Glomerular visceral epithelial cell (primary cell): ENCODE data around the gene PJA1.
A peak's percentile ranks its signal among the peaks of the same experiment; 100 is the strongest.

Source experiments
- DNase-seq: peaks from one replicate; pipeline ENCODE4 v3.0.0-alpha.2; 2016; ENCODE audit errors: extremely low spot score

PJA1 gene

DNA sequence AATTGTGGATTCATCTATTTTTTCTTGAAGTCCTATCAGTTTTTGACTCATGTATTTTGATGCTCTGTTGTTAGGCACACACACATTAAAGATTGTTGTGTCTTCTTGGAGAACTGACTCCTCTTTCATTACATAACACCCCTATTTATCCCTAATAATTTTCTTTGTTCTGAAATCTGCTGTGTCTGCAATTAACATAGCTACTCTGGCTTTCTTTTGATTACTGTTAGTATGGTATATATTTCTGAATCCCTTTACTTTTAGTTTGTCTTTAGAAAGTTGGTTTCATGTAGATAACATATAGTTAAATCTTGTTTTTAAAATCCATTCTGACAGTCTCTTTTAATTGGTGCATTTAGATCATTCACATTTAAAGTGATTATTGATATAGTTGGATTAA lies 5.1 kb upstream of the PJA1 start:
- no peak for DNase-seq

DNA sequence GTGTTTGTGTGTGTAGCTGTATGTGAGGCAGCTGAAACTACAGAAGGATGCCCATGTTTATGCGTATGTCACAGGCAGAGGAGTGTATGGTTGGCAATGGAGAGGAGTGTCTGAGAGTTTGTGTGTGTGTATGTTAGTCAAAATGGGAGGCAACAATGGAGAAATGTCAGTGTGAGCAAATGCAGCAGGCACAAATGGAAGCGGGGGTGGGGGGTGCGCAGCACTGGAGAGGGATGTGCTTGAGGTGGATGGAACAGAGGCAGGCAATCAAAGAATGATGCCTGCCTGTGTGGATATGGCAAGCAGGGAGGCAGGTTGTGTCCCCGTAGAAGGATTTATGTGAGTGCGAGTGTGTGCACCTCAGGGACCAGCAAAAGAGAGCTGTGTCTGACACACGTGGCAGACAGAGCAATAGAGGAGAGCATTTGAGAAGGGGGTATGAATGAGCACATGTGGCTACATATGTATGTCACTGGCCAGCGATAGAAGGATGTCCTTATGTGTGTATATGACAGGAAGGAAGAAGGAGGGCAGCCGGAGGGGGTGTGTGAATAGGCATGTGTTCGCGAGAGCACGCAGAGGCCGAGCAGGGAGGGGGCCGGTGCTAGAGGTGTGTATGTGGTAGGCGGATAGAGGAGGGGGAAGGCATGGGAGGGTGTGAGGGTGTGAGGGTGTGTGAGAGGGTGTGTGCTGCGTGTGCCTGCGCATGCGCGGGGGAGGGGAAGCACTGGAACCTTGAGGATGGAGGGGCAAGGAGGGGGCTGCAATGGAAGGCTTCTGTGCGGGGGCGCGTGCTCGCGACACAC lies 1.1 kb downstream of the PJA1 start:
- DNase-seq: peak; percentile 24

DNA sequence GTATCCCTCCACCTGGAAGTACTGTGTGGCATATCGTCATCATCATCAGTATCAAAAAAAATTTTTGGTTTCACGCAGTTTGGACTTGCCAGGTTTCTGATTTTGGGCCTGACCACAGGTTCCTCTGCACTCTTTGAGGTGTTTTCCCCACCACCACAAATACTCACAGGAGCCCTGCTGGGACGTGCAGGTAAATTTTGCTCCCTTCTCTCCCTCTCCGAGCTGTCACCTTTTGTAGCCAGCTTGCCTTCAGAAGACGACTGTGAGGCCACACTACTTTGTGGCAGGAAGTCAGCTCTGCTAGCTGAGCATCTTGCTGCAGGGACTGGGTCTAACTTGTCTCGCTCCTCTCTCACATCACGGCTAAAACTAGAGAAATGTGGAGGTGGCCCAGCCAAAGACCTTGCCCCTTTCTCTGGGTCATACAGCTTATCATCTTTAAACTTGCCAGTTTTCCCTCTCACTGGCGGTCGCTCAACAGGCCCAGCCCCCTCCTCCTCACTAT lies 2.8 kb downstream of the PJA1 start:
- DNase-seq: no peak

DNA sequence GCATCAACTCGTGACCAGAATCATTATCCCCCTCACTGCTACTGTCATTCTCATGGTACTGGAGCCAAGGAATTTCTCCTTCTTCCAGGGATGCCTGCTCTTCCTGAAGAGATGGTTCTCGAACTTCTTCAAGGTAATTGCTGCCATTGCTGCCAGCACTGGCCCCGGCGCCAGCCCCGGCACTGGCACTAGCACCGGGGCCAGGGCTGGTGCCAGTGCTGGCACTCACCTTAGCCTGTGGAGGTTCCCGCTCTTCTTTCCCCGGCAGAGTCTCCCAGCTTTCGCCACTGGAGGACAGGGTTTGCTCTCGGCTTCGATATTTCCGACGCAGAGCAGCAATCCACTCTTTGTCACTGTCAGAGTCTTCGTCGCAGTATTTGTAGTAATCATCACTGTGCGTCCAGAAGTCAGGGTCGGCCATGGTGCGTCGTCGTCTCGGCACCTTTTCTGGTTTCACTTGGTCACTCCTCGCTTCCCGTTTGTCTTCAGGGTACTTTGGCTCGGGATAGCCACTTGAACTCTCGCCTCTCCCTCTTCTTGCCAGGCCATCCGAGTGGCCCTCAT lies 3.4 kb downstream of the PJA1 start:
- DNase-seq: no peak

DNA sequence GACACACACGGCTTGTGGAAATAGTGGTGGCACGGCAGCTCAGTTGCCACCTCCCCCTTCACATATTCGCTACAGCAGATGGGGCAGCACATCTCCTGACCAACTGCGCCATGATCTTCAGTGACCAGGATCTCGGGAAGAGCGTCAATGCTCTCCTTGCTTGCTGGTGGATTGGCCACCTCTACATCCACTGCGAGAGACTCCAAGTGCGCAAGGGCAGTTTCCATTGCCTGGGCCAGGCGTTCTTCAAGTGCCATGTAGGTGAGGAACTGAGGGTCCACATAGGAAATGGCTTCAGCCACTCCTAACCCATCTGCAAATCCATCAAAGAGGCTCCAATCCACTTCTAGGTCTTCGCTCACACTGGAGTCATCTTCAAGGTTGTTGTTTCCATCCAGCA lies 3.9 kb downstream of the PJA1 start:
- no peak for DNase-seq

DNA sequence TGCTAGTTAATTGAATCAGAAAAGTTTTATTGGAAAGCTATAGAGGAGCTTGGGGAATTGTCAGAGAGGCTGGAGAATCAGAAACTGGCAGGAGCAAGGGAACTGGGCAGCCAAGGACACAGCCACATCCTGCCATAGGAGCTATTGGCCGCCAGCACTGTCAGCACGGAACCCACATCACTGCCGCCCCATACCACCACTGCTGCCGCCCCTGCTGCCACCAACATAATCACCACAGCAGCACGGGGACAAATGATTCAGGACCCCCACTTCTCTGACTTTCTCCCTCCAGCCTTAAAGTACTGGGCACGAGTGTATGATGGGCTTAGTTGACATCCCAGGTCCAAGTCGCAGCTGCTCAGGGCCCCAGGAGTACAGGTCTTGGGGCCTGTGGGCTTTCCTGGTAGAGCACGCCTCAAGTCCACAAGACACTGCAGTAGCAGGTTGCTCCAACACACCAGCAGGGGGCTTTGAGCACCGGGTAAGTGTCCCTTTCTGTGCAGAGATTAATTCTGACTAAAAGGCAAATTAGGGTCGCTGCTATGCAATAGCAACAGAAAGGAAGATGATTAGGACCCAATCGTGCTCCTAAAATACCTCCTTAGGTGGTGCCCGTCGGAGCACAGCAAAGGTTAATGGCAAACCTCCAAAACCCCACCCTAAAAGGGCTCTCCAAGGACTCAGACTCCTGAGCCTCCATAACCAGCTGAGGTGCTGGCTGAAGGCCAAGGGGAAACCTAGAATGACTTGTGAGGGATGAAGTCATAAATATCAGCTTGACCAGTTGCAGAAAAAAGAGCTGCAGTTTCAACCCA lies 6.9 kb downstream of the PJA1 start:
- peak; percentile 79 for DNase-seq

DNA sequence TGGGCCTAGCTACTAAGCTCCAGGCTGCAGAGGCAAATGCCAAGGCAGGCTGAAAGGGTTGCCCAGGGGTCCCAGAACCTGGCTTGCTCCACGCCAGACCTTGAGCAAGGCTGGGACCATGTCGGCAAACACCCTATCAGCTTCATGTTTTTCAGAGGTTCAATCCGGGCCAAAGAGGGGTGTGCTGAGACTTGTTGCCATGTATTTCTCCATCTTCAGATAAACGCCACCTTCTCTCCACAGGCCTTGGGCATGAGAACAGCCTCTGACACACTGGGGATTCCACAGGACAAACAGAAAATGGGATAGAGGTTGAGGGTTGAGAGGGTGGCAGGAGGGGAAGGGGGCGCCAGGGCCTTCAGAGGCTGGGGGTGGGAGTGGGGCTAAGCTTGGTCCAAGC lies 8.6 kb downstream of the PJA1 start:
- DNase-seq: no peak

DNA sequence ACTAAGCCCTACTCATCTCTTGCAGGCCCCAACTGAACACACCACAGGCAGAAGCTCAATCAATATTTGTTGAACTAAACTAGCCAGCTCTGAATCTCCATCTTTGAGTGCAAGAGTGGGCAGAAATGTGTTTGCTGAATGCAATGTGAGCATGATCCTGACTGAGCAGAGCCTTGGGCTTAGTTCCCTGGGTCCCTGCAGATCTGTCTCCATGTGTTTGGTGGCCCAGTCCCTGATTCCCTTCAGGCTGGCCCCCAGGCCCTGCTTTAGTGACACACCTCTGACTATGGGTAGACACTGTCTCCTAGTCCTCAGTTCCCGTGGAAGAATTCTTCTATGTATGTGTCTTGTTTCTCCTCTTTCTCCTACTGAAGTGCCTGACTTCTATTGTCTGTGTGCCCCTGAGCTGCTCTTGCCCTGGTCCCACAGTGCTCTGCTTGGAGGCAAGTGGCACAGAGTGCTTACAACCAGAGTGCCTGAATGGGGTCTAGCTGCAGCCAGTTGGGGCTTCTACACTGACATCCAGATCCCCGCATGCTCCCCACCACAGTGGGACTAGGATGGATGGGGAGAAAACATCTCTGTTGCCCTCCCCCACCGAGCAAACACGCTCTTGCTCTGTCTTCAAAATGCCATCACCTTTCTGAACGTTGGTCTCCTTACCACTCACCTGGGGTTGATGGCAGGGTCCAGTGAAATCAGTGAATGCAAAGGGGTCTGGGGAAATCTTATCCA lies 9.3 kb downstream of the PJA1 start:
- no peak for DNase-seq

DNA sequence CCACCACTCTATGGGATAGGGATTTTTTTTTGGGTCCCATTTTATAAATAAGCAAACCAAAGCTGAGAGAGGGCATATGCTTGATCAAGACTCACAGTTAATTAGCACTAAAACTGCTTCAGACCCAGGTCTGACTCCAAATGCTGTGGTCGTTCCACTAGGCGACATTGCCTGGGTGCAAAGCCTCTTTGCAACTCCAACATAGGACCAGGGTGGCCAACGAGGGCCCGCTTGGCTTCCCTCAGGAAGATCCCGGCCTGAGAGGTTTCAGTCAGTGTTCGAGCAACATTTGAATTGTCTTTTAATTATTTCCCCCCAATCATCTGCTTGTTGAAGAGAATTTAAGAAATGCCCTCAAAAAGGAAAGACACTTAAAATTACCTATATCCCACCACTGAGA lies 11.2 kb downstream of the PJA1 start:
- no peak for DNase-seq

DNA sequence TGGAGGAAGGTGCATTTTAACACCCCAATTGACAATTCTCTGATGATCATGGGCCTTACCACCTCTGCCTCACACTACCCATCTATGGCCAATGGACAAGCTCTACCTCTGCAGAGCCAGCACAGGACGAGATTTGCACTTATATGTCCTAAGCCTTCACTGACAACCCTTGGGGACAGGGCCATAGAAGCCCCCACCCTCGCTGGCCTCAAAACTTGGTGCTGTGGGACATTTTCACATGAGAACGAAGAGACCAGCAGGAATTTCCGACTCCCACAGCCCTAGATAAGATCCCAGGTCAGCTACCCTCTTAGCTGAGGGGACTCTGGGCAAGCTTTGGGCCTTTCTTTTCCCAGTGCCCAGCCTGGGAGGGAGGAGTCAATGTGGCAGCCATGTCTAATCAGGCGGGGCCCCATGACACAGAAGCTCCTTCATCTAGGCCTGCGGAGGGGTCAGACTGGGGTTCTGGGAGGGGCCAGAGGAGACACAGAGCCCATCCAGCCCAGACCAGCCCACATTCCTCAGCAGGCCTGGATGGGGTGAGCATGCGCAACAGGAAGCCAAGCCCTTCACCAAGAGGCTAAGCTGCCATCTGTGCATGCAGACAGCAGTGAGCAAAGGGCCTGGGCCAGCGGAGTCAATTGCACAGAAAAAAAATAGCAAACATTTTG lies 12.1 kb downstream of the PJA1 start:
- DNase-seq: no peak

DNA sequence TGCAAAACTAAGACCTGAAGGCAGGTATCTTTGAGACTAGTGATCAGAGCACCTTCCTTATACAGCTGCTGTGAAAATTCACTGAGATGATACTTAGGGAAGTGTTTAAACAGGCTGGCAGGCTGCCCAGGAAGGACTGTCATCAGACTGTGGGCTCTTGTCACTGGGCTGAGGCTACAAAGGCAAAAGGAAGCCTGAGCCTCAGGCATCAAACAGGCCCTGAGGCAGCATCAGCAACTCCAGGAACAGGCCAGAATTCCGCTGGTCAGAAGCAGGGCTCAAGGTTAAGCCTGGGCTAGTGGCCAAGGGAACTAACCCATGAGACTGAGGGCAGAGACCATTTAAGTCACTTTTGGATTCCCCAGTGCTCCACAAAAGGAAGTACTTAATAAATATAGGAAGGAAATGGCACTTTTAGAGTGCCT lies 12.8 kb downstream of the PJA1 start:
- DNase-seq: peak; percentile 3

DNA sequence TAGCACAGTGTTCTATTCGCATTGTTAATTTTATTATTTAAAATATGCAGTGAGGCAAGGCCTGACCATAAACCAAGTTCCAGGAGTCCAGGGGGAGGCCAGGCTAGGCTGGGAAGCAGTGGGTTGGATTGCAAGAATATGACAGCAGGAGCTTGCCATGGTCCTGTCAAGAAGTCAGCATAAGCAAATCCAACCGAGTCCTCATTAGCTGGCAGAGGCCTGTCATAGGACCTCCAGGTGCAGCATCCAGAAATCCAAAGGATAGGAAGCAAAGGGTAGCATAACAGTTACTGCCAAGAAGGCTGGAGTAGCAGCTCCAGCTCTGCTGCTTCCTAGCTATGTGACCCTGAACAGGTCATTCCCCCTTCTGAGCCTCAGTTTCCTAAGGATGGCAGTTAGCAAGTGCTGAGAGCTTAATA lies 13.4 kb downstream of the PJA1 start:
- no peak for DNase-seq

DNA sequence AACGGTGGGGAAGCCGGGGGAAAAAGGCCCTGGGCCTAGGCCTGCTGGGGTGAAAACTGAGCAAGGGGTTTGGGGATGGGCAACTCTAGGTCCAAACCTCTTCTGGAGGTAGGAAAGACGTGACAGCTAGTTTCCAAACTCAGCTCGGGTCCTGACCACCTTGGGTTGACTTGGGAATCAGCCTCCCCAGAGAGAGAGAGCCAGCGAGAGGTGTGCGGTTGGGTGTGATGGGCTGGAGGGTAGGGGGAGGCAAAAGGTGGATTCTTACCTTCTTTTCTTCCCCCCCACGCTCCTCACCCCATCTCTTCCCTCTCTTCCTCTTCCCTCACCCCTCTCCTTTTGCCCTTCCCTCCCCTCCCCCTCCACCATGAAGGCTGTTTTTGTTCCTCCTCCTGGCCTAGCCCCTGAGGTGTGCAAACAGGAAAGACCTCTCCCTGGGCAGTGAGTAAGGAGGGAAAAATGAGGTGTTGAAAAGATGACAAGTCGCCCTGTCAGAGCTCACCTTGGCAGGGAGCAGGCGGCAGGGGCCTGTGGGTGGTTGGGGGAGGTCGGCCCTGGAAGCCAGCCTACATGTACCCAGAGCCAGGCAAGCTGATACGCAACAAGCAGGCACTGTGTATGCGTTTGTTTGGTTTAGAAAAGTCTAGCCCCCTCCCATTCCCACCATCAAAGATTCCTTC lies 14.8 kb downstream of the PJA1 start:
- no peak for DNase-seq

DNA sequence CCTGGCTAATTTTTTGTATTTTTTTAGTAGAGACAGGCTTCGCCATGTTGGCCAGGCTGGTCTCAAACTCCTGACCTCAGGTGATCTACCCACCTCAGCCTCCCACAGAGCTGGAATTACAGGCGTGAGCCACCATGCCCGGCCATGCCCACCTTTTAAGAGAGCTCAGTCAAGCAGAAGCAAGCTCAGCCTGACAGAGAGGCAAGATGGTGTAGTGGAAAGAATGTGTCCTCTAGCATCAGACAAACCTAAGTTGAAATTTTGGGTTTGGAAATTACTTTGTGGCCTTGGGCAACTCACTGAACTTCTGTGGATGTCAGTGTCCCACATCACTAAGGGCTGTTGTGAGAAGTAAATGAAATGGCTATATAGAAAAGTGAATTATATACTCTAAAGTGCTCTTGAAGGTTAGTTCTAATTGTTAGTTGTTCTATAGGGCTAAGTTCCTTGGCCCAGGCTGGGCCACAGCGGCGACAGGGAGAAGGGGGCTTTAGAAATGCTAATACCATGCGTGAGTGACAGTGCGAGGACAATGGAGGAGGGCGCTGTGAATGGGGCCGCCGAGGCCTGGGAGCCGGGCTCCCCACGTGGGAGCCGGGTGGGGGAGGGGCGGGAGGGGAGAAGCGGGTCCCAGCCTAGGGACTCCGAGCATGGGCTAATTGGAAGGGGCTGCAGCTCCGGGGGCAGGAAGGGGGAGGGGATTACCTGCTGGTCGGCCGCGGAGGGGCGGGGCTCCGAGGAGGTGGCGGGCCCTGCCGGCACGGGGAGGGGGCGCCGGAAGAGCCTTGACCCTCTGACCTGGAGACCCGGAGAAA lies 15.6 kb downstream of the PJA1 start:
- DNase-seq: no peak

DNA sequence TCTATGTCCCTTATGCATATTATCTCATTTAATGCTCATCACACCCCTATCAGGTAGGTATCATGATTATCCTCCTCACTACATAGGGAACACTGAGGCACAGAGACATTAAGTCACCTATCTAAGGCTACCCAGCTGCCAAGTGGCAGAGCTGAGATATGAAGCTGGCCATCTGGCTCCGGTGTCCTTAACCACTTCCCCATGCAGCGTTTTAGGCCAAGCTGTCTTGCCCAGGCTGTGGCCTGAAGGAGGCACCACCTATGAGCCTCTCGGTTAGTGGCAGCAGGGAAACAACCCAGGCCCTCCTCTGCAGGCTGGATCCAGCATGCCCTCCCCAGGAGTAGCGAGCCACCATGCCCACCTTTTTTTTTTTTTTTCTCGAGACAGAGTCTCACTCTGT lies 16.3 kb downstream of the PJA1 start:
- no peak for DNase-seq

DNA sequence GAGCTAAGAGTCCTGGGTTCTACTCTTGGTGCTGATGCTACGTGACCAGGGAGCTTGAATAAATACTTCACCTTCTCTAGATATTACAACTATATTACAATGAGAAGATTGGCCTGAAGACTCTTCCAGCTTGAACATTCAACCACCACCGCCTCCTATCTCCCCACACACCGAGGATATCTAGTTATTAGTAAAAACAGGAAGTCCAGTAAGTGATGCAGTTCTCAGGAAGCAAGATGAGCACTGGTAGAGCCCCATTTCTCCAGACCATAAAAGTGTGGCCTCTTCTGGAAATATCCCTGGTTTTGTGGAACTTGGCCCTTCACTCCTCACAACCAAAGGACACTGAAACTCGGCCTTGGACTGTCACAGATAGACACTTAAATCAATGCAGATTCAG lies 18.5 kb downstream of the PJA1 start:
- DNase-seq: no peak

DNA sequence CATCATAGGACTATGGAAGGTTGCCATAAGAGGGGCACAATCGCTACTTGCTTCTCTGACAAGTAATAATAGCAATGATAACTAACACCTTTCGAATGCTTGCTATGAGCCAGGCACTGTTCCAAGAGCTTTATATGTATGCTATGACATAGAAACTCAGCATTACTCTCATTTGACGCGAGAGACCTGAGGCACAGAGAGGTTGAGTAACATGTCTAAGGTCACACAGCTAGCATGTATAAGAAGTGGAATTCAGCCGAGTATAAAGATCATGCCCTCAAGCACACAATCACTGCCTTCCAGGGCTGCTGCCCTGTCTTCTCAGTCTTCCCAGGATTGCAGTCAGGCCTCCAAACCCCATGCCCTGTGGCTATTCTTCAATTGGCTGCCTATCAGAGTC lies 19.5 kb downstream of the PJA1 start:
- DNase-seq: no peak

DNA sequence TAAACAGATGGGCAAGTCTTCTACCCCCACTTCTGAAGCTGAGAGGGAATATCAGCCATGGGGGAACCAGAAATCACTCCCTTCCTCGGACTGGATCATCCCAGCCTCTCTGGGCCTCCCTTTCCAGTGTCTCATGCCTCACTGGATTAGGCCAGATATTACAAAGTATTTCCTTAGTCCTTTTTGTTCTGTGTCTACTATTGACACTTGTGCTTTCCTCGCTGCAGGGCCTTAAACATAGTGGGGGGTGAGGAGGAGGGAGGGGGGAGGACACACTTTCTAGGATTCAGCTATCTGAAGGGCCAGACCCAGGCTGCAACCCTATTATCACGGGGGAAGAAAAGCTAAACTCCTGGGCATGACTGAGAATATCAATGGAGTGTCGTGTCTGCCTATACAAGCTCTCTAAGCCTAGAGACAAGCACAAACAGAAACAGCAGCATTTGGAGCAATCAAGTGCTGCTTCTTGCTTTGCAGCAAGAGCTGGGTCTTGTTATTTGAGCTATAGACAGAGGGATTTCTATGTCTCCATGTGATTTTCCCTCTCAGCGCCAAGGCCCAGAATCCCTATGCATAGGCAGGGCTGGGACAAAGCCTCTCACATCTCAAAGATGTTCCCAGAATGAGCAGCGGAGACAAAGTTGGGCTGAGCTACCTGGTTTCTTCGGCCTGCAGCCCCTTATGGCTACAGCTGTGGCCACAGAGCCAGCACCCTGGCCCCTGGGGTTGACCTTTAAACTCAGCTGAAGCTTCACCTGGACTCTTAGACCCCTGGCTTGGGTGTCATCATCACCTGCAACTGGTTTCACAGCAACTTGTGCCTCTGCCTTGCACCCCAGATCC lies 20.2 kb downstream of the PJA1 start:
- no peak for DNase-seq

DNA sequence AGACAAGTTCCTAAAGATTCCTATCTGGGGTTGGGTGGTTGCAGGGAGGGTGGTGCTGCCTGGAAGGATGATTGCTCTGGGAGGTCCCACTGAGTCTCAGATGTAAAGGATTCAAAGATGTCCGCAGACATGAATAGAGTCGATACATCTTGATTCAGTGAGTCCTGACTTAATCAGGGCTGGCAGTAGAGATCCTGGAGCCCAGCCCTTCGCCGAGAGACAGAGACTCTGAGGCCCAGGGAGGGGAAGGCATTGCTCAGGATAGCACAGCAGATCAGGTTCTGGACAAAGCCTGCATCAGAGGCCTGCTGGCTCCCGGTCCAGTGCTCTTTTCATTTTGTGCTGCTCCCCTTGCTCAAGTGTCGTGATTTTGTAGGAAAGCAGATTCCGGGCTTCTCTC lies 21.7 kb downstream of the PJA1 start:
- no peak for DNase-seq
